ENCODE measurements around the gene GJD3. TPM values are rescaled to one million over a fixed set of nuclear protein-coding genes. Genes with fewer than 3 reads are reported as not detected.

GJD3 gene
- total and polyA plus RNA-seq, 2 donors (not counting 3 experiments of a cell fraction or from before 2014, with no cell fraction given) = 0.10 to 0.40 TPM

DNA sequence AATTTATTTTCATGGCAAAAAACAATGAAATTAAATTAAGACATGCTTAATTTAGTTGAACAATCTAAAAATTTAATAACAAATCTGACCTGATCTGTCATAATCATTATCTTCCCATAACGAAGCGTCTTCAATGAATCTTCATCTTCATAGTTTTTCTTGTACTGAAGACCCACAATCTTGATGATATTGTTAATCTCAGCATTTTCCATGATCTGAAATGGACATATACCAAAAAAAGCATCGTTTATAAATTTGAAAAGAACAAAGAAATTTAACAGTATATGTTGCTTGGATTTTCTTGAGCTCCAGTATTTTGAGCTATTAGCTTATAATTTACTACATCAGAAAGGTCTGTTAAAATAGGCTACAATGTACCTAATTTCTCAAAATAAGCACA is 42.9 kb upstream of the GJD3 start:
- no peak for FAIRE-seq
- Histone ChIP-seq H3K4me1 (ENCODE audit: control insufficient read depth, extremely low read depth, insufficient read depth, low read length) (no peaks in the 10 kb centered on the region), H3K36me3 (ENCODE audit: control insufficient read depth in 2 of 2, extremely low read depth in 1 of 2, insufficient read depth in 2 of 2, low read length in 2 of 2) (peaks cover 0 to 39% of the 10 kb centered on the region in 2 experiments), H3K4me2 (ENCODE audit: insufficient read depth, low read length) (no peak overlapping the region), H3K9me3 (replicated peaks; ENCODE audit: control insufficient read depth, insufficient read depth, low read length) (no peaks in the 10 kb centered on the region), H3K4me3 (replicated peaks in 1 of 3; ENCODE audit: insufficient read depth in 1 of 3, low read depth in 1 of 3, low read length in 3 of 3) (no peak overlapping the region), H2AFZ (ENCODE audit: low read depth, low read length) (no peak overlapping the region), H3K9me1 (replicated peaks; ENCODE audit: control insufficient read depth, extremely low read depth, insufficient read depth, low read length) (no peaks in the 10 kb centered on the region), H3K9ac (replicated peaks; ENCODE audit: extremely low read depth, insufficient read depth, low read length) (no peak overlapping the region), H3K27ac (ENCODE audit: insufficient read depth, low read depth, low read length) (no peak overlapping the region), H4K20me1 (replicated peaks; ENCODE audit: control insufficient read depth, extremely low read depth, insufficient read depth, low read length) (no peaks in the 10 kb centered on the region), H3K79me2 (ENCODE audit: control insufficient read depth, insufficient read depth, low read length) (peaks cover 16% of the 10 kb centered on the region), H3K27me3 (ENCODE audit: control insufficient read depth in 2 of 2, insufficient read depth in 2 of 2, low read length in 2 of 2) (no peaks in the 10 kb centered on the region)
- ChIA-PET CTCF (interaction anchor here (1.0 to 2.1 kb wide), 3 partner anchors 10 to 126 kb away, joined by 4 to 9 read pairs (median 4); partner anchors contain the start of gene TOP2A), POLR2A (no interaction called here)
- DNase-seq (ENCODE audit: low read depth, low spot score) = no peak
- TF ChIP-seq, protein P1, sequence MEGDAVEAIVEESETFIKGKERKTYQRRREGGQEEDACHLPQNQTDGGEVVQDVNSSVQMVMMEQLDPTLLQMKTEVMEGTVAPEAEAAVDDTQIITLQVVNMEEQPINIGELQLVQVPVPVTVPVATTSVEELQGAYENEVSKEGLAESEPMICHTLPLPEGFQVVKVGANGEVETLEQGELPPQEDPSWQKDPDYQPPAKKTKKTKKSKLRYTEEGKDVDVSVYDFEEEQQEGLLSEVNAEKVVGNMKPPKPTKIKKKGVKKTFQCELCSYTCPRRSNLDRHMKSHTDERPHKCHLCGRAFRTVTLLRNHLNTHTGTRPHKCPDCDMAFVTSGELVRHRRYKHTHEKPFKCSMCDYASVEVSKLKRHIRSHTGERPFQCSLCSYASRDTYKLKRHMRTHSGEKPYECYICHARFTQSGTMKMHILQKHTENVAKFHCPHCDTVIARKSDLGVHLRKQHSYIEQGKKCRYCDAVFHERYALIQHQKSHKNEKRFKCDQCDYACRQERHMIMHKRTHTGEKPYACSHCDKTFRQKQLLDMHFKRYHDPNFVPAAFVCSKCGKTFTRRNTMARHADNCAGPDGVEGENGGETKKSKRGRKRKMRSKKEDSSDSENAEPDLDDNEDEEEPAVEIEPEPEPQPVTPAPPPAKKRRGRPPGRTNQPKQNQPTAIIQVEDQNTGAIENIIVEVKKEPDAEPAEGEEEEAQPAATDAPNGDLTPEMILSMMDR (IDR thresholded peaks at IDR 0.05; ENCODE audit: extremely low read depth in 1 of 2, insufficient read depth in 1 of 2, low read depth in 1 of 2, low read length in 2 of 2) = no peak
- TF ChIP-seq FOS (IDR thresholded peaks at IDR 0.05; ENCODE audit: borderline replicate concordance, insufficient read depth, low read length) = no peak
- no peak for TF ChIP-seq JUN (IDR thresholded peaks at IDR 0.05; ENCODE audit: borderline replicate concordance, insufficient read depth, insufficient read length, low read depth)
- TF ChIP-seq GATA2 (IDR thresholded peaks at IDR 0.05; ENCODE audit: insufficient read depth, insufficient read length, low read depth, low read length) = no peak
- no peak for TF ChIP-seq EZH2 (IDR thresholded peaks at IDR 0.05; ENCODE audit: borderline replicate concordance, low read depth, low read length, severe bottlenecking)
- no peak for TF ChIP-seq POLR2A (IDR thresholded peaks at IDR 0.05; ENCODE audit: low read depth, low read length)
- TF ChIP-seq POLR2AphosphoS5 (IDR thresholded peaks at IDR 0.05; ENCODE audit: insufficient read depth, low read depth, low read length) = no peak
- TF ChIP-seq, protein P2, sequence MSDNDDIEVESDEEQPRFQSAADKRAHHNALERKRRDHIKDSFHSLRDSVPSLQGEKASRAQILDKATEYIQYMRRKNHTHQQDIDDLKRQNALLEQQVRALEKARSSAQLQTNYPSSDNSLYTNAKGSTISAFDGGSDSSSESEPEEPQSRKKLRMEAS (IDR thresholded peaks at IDR 0.05; ENCODE audit: insufficient read depth, insufficient read length) = no peak
- no peak for TF ChIP-seq MYC (IDR thresholded peaks at IDR 0.05; ENCODE audit: low read depth, low read length)
- intact Hi-C loops (cut with micrococcal nuclease) = no loop called here
- dilution Hi-C loops (cut with MboI; ENCODE audit: extremely low pct_ligation_motif_present, low sequenced_read_pairs) = no loop called here
- no TSS peak for BruUV-seq (replicated peaks)

Data from endothelial cell of umbilical vein (primary cell).